OCI-LY1 (cell line): ENCODE results near the gene AHCTF1.

Source experiments
- H2AFZ ChIP-seq: fragments of 200-600 bp; sonication (generic), shearing (Covaris generic); 2 replicates; pipeline ENCODE4 v1.6.0; 2014; ENCODE audit warnings: antibody characterized with exemption, mild to moderate bottlenecking, low read length
- H3F3A ChIP-seq: fragments of 200-600 bp; sonication (generic), shearing (Covaris generic); 2 replicates; pipeline ENCODE4 v1.6.0; 2014; ENCODE audit warnings: mild to moderate bottlenecking, antibody characterized with exemption, low read length, moderate library complexity; ENCODE audit not compliant: insufficient read depth
- H3K27ac ChIP-seq: fragments of 200-600 bp; sonication (generic); 2 replicates; pipeline ENCODE4 v1.5.1; 2014; ENCODE audit warnings: low read length, mixed run types, mild to moderate bottlenecking, low read depth; ENCODE audit not compliant: poor library complexity, severe bottlenecking
- H3K27me3 ChIP-seq: fragments of 200-600 bp; sonication (generic); 2 replicates; pipeline ENCODE4 v1.6.0; 2014; ENCODE audit warnings: antibody characterized with exemption, mild to moderate bottlenecking, low read length, moderate library complexity; ENCODE audit not compliant: insufficient read depth
- H3K36me3 ChIP-seq: fragments of 200-600 bp; sonication (generic); 2 replicates; pipeline ENCODE4 v1.6.1; 2014; ENCODE audit warnings: mild to moderate bottlenecking, antibody characterized with exemption, low read length, moderate library complexity, mixed read lengths; ENCODE audit not compliant: insufficient read depth
- H3K4me1 ChIP-seq: fragments of 200-600 bp; sonication (generic); 2 replicates; pipeline ENCODE4 v1.5.1; 2014; ENCODE audit warnings: mild to moderate bottlenecking, low read length, moderate library complexity; ENCODE audit not compliant: insufficient read depth, severe bottlenecking
- H3K4me2 ChIP-seq: fragments of 200-600 bp; sonication (generic), shearing (Covaris generic); 2 replicates; pipeline ENCODE4 v1.6.1; 2014; ENCODE audit warnings: low read length
- H3K4me3 ChIP-seq: fragments of 200-600 bp; sonication (generic); 2 replicates; pipeline ENCODE4 v1.5.1; 2014; ENCODE audit warnings: low read length, low read depth, mild to moderate bottlenecking, mixed read lengths; ENCODE audit not compliant: poor library complexity, severe bottlenecking
- H3K79me2 ChIP-seq: fragments of 200-600 bp; shearing (Covaris generic); 2 replicates; pipeline ENCODE4 v1.6.1; 2016; ENCODE audit warnings: mixed run types, low read length, mixed read lengths; ENCODE audit not compliant: insufficient read depth
- H3K9ac ChIP-seq: fragments of 200-600 bp; sonication (generic), shearing (Covaris generic); 2 replicates; pipeline ENCODE4 v1.6.1; 2014; ENCODE audit warnings: mild to moderate bottlenecking, low read length, mixed read lengths
- H3K9me2 ChIP-seq: fragments of 200-600 bp; sonication (generic), shearing (Covaris generic); 2 replicates; pipeline ENCODE4 v1.6.1; 2014; ENCODE audit warnings: low read depth, mild to moderate bottlenecking, low read length, mixed read lengths
- H3K9me3 ChIP-seq: fragments of 200-600 bp; shearing (Covaris generic); 2 replicates; pipeline ENCODE4 v1.6.1; 2014; ENCODE audit warnings: low read length, mixed read lengths
- H4K20me1 ChIP-seq: fragments of 200-600 bp; sonication (generic), shearing (Covaris generic); 2 replicates; pipeline ENCODE4 v1.6.0; 2016; ENCODE audit warnings: mild to moderate bottlenecking, low read length; ENCODE audit not compliant: insufficient read depth
- EZH2 ChIP-seq: fragments of 200-600 bp; sonication (generic), shearing (Covaris generic); IDR thresholded peaks from 2 replicates; pipeline ENCODE4 v1.8.0; 2017; ENCODE audit warnings: borderline replicate concordance, mixed run types, mild to moderate bottlenecking, antibody characterized with exemption, low read length, moderate library complexity, mixed read lengths
- TF ChIP-seq, protein P1 (sequence below): fragments of 200-600 bp; sonication (generic), shearing (Covaris generic); IDR thresholded peaks from 2 replicates; pipeline ENCODE4 v1.5.1; 2017; ENCODE audit warnings: mild to moderate bottlenecking, antibody characterized with exemption, low read length, moderate library complexity, mixed read lengths

AHCTF1 gene

DNA sequence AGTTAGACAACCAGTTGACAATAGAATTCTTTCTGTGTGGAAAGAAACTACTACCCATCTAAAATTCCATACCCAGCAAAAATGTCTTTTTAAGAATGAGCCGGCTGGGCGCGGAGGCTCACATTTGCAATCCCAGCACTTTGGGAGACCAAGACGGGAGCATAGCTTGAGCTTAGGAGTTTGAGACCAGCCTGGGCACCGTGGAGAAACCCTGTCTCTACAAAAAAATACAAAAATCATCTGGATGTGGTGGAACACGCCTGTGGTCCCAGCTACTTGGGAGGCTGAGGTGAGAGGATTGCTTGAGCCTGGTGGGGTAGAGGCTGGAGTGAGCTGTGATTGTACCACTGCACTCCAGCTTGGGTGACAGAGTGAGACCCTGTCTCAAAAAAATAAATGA lies 128.4 kb downstream of the AHCTF1 start:
- no peak overlapping the region for H2AFZ ChIP-seq
- H3K79me2 ChIP-seq = no peaks in the 10 kb centered on the region
- H3K9me2 ChIP-seq = no peaks in the 10 kb centered on the region
- TF ChIP-seq, protein P1, sequence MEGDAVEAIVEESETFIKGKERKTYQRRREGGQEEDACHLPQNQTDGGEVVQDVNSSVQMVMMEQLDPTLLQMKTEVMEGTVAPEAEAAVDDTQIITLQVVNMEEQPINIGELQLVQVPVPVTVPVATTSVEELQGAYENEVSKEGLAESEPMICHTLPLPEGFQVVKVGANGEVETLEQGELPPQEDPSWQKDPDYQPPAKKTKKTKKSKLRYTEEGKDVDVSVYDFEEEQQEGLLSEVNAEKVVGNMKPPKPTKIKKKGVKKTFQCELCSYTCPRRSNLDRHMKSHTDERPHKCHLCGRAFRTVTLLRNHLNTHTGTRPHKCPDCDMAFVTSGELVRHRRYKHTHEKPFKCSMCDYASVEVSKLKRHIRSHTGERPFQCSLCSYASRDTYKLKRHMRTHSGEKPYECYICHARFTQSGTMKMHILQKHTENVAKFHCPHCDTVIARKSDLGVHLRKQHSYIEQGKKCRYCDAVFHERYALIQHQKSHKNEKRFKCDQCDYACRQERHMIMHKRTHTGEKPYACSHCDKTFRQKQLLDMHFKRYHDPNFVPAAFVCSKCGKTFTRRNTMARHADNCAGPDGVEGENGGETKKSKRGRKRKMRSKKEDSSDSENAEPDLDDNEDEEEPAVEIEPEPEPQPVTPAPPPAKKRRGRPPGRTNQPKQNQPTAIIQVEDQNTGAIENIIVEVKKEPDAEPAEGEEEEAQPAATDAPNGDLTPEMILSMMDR = no peak
- no peak for TF ChIP-seq EZH2
- no peaks in the 10 kb centered on the region for H3F3A ChIP-seq
- no peak overlapping the region for H3K27ac ChIP-seq
- no peaks in the 10 kb centered on the region; the same call in 1 of the 2 replicates for H3K36me3 ChIP-seq
- H4K20me1 ChIP-seq = no peaks in the 10 kb centered on the region
- peaks cover 4% of the 10 kb centered on the region for H3K27me3 ChIP-seq
- H3K9me3 ChIP-seq = peaks cover 4% of the 10 kb centered on the region; the same call in 1 of the 2 replicates
- no peaks in the 10 kb centered on the region for H3K4me1 ChIP-seq
- no peak overlapping the region for H3K4me3 ChIP-seq
- H3K4me2 ChIP-seq = no peak overlapping the region
- H3K9ac ChIP-seq = no peak overlapping the region

DNA sequence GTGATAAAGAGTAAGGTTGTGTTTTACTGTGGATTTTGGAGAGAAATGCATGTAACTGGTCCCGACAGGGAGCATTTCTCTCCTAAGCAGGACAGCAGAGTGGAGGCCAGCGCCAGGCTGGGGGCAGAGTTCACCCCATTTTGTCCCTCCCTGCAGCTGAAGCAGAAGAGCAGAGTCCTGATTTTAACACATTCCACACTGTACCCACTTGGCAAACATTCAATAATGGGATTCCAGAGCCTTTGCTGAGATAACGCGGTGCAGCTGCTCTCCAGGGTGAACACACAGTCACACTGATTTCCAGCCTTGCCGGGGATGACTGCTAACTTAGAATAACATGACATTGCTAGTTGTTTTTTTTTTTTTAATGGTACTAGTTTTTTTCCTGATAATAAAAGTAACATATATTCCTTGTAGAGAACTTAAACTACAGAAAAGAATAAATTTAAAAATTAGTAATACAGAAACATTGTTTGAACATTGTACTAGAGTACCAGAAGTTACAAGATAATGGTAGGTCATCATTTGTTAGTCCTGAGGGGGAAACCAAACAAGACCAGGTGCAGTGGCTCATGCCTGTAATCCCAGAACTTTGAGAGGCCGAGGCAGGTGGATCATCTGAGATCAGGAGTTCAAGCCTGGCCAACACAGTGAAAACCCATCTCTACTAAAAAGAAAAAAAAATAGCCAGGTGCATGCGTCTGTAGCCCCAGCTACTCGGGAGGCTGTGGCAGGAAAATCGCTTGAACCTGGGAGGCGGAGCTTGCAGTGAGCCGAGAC lies 130.3 kb downstream of the AHCTF1 start:
- Histone ChIP-seq H3K9me3 (peaks cover 4% of the 10 kb centered on the region; the same call in 1 of the 2 replicates), H3K9me2 (no peaks in the 10 kb centered on the region), H3F3A (no peaks in the 10 kb centered on the region), H3K4me3 (no peak overlapping the region), H4K20me1 (no peaks in the 10 kb centered on the region), H3K4me1 (no peaks in the 10 kb centered on the region), H3K9ac (no peak overlapping the region), H3K27ac (no peak overlapping the region), H3K79me2 (no peaks in the 10 kb centered on the region), H3K4me2 (no peak overlapping the region), H3K27me3 (no peaks in the 10 kb centered on the region; the same call in 1 of the 2 replicates), H3K36me3 (no peaks in the 10 kb centered on the region; the same call in 1 of the 2 replicates), H2AFZ (no peak overlapping the region)
- TF ChIP-seq, protein P1 = no peak
- TF ChIP-seq EZH2 = no peak

DNA sequence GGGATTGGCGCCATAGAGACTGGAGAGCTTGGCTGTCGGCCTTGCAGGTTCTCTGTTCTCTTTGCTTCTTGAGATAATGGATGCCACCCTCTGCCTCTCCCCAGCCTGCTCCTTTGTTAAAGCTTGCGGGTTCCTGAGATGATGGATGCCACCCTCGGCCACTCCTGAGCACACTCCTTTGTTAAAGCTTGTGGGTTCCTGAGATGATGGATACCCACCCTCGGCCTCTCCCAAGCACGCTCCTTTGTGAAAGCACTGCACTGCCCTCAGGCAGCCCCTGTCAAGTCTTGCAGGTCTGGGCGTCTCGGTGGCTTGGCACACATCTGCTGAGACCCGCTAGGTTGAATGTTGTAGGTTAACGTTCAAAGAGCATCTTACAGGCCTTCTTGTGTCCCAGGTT lies 131.0 kb downstream of the AHCTF1 start:
- no peaks in the 10 kb centered on the region for H3K79me2 ChIP-seq
- no peak overlapping the region for H3K27ac ChIP-seq
- H3K4me1 ChIP-seq = no peaks in the 10 kb centered on the region
- no peaks in the 10 kb centered on the region for H3F3A ChIP-seq
- H3K9me2 ChIP-seq = no peaks in the 10 kb centered on the region
- no peaks in the 10 kb centered on the region; the same call in 1 of the 2 replicates for H3K27me3 ChIP-seq
- peaks cover 4% of the 10 kb centered on the region; the same call in 1 of the 2 replicates for H3K9me3 ChIP-seq
- H3K36me3 ChIP-seq = no peaks in the 10 kb centered on the region; the same call in 1 of the 2 replicates
- no peaks in the 10 kb centered on the region for H4K20me1 ChIP-seq
- TF ChIP-seq, protein P1 = no peak
- TF ChIP-seq EZH2 = no peak
- no peak overlapping the region for H3K4me3 ChIP-seq
- H3K9ac ChIP-seq = no peak overlapping the region
- H2AFZ ChIP-seq = no peak overlapping the region
- no peak overlapping the region for H3K4me2 ChIP-seq
